ENCODE measurements around the gene GDF7.

The GDF7 gene

GRCh38 chr2:20666304-20667150 is at the start of gene GDF7:
GDF7 (plus strand) TSS chr2:20667144; CDS start chr2:20667240, 96 bp downstream.
- peak; percentile 22 to 56 (median 28) for DNase-seq

DNA sequence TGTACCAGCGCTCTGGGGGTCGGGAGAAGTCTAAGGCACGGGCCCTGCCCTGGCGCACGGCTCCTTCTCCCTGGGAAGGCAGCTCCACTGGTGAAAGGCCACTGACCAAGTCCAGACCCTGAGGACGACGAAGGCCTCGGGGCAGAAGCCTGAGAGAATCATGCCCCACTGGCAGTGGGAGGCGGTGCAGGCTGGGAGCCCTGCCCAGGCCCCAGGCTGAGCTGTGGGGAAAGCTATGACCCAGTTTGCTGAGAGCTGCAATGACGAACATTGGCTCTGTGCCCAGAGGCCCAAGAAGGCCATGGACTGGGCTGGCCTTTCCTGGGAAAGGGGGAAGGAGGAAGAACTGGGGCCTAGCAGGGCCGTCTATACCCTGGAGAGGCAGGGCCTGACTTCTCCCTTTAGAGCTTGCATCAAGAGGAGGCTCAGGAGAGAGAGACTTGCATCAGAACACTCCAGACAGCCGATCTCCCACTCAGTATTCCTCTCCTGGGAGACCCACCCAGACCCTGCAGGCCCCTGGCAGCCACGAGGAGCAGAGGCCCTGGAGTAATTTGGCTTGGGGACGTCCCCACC is 49.0 kb upstream of the GDF7 start:
- DNase-seq = peak; percentile 97 to 98 (median 98)

GRCh38 chr2:20618468-20618885 is 48.5 kb upstream of the GDF7 start:
- DNase-seq = peak; percentile 37 to 42 (median 40)

DNA sequence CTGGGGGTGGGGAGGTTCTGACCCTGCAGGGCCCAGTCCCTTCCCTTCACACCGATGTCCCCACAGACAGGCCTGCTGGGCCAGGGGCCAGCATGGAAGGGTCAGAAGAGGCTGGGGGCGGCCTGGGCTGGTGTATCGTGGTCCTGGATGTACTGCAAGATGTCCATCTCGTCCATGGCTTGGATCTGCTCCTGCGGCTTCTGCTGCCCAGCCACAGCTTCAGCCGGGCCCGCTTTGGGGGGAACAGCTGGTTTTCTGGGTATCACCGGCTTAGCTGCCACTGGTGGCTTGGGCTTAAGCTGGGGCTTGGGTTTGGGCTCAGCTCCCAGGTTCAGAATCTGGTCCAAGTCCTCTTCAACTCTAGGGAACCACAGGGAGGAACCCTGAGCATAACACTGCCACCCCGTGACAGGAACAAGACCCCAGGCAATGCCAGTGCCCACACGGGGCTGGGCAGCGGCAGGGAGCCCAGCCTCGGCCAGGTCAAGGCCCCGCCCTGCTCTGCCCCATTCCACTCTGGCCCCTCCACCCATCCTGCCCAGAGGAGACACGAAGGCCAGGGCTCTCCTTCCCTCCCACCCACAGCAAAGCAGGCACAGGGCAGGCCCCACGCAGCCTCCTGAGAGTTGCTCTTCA is 47.9 kb upstream of the GDF7 start:
- no peak for DNase-seq

- no peak for DNase-seq
Observed at GRCh38 chr2:20619624-20620024, 47.3 kb upstream of the GDF7 start.

GRCh38 chr2:20620271-20620681 is 46.7 kb upstream of the GDF7 start:
- no peak for DNase-seq

DNA sequence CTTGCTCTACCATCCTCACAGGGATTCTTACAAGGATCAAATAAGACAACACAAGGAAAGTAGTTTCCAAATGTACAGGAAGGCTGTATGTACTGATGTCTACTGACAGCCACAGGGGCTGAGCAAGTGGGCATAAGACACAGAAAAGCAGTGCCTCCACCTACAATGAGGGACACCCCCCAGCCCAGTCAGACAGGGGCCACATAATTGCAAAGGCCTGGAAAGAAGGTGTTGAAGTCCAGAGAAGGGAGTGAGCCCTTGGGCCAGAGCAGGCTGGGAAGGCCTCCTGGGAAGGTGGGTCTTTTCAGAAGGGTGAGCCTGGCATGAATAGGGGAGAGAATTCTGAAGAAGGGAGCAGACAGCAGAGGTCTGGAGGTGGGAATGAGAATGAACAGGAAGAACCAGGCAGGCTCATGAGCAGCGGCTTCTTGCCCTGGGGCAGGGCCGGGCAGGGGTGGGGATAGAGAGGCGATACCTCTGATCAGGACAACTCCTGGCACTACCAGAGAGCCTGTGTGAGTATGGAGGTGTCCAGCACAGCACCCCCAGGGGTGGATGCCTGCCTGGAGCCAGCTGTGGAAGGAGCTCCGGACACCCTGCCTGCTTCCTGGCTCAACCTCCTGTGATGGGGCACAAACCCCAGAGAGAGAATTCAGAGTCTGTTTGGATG is 46.1 kb upstream of the GDF7 start:
- DNase-seq = no peak

- no peak for DNase-seq
Observed at GRCh38 chr2:20621366-20622295, 45.3 kb upstream of the GDF7 start.

DNA sequence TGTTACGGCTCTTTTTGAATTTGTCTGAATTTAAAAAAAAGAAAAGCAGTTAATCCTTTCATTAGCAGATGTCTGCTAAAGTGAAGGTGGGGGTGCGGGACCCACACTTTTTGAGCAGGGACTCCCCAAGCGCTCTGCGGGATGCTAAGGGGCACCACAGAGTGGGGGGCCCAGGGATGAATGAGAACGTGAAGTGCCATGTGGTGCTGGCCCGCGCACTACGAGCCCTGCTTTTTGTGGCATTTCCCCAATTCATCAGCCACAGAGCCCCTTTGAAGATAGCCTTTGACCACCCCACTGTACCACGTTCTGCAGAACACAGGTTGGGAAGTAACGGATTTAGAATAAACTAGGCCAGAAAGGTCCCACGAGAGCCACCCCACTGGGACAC is 44.7 kb upstream of the GDF7 start:
- DNase-seq = no peak

DNA sequence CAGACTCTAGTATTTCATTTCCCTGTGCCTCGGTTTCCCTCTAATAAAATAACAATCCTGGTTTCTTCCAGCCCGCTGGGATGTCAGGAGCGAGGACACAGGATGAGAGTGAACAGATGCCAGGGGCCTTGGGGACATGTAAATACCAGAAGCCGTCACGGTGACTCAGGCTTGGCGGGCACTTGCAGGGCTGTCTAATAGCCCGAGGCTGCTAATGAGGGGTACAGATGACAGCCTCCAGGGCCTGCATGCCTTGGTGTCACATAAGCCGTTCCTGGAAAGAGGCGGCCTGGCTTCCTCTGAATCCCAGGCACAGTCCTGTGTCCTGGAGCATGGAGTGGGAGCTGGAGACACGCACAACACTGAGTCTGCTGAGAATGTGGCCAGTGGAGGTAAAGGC is 44.2 kb upstream of the GDF7 start:
- no peak for DNase-seq

DNA sequence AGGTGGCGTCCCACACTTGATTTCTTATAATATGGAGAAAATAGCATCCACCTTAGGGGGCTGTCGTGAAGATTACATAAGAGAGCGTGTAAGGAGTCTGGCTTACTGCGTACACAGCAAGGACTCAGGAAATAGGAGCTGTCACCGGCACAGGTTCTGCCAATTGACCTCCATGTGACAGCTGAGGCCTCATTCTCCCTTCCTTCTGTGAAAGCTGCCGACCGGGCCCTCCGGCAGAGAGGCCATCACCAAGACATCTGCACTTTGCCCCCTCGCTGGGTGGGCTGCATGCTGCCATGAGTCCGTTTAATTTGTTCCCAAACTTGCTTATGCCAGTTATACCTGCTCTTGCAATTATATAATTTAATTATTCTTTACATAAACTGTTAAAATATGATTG is 43.7 kb upstream of the GDF7 start:
- DNase-seq = no peak

- no peak for DNase-seq
Observed at GRCh38 chr2:20623741-20624155, 43.2 kb upstream of the GDF7 start.

GRCh38 chr2:20624156-20624883 is 42.6 kb upstream of the GDF7 start:
- no peak for DNase-seq

- DNase-seq = no peak
Observed at GRCh38 chr2:20624884-20625485, 42.0 kb upstream of the GDF7 start.

- DNase-seq = no peak
Observed at GRCh38 chr2:20625491-20626391, 41.2 kb upstream of the GDF7 start.

DNA sequence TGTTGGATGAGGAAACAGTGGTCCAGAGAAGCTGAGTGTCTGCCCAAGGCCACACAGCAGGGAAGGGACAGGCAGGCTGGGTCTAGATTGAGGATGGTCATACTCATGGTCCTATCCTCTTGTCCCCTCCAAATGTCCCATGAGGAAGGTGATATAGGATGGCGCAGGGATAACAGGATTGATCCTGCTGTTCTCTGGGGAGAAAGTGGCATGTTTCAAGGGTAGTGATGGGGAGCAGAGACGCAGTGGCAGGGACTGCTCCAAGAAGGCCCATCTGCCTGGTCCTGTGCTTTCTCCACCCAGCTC is 40.6 kb upstream of the GDF7 start:
- no peak for DNase-seq

- DNase-seq = no peak
Observed at GRCh38 chr2:20626698-20627513, 40.0 kb upstream of the GDF7 start.

DNA sequence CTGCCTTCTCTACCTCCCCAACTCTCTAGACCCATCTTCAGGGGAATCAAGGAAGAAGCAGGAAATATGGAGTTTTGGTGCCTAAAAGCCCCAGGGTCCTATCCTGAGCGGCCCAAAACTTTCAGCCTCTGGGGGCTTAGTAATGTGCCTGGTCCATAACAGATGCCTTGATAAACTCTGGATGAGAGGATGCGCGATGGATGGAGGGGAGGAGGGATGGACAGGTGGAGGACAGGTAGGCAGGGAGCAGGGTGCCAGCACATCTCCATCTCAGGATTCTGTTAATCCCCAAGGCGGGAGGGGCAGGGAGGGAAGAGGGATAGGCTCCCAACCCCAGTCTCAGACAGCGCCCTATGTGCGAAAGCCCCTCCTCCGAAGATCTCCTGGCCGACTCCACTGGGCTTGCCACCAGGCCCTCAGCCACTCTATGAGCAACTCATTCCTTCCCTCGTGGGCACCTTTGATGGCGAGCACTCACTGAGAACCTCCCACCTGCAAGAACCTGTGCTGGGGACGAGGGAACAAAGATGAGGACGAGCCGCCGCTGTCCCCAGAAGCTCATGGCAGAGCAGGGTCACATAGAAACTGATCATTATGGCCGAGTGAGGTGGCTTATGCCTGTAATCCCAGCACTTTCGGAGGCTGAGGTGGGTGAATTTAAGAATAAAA is 39.1 kb upstream of the GDF7 start:
- no peak for DNase-seq

DNA sequence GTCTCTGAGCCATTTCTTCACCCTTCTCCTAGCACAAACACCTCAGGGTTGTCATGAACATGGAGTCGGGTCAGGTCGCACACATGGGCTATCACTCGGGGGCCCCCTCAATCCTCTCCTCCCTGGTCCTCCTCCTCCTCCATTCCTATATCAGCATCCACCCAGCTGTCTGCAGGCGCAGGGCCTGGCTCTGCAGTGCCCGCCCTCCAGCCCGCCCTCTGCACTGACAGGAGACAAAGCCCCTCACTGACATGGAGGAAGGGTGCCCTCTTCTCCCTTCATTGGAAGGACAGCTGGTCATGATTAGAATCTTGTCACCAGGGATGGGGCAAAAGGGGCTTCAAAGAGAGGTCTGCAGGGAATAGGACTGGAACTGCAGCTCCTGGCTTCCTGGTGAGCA is 37.8 kb upstream of the GDF7 start:
- DNase-seq = no peak
